DOHH2 (cell line): ENCODE results near the gene SPAST.
"Not testable (repeated sequence)": the region's sequence is repeated elsewhere in the genome, so short reads cannot be mapped to it uniquely, and the experiment has no call there.

ENCODE experiments used
- H3F3A ChIP-seq: fragments of 200-600 bp; sonication (generic), shearing (Covaris generic); 2 replicates; pipeline ENCODE4 v1.6.0; 2016; ENCODE audit warnings: antibody characterized with exemption, mild to moderate bottlenecking; ENCODE audit not compliant: control insufficient read depth, insufficient read depth
- H3K27ac ChIP-seq: fragments of 200-600 bp; sonication (generic); 2 replicates; pipeline ENCODE4 v1.5.1; 2014; ENCODE audit warnings: low read depth, mild to moderate bottlenecking, low read length, moderate library complexity
- H3K27me3 ChIP-seq: fragments of 200-600 bp; sonication (generic); 2 replicates; pipeline ENCODE4 v1.6.1; 2014; ENCODE audit warnings: mild to moderate bottlenecking, low read length, mixed read lengths; ENCODE audit not compliant: control insufficient read depth
- H3K36me3 ChIP-seq: fragments of 200-600 bp; sonication (generic); 2 replicates; pipeline ENCODE4 v1.6.1; 2014; ENCODE audit warnings: mild to moderate bottlenecking, low read length, moderate library complexity, mixed read lengths; ENCODE audit not compliant: control insufficient read depth
- H3K4me1 ChIP-seq: fragments of 200-600 bp; sonication (generic); 2 replicates; pipeline ENCODE4 v1.6.1; 2014; ENCODE audit warnings: mild to moderate bottlenecking, low read length, mixed read lengths; ENCODE audit not compliant: control insufficient read depth
- H3K4me2 ChIP-seq: fragments of 200-600 bp; sonication (generic); 2 replicates; pipeline ENCODE4 v1.6.0; 2014; ENCODE audit warnings: mild to moderate bottlenecking, low read length, moderate library complexity
- H3K4me3 ChIP-seq: fragments of 200-600 bp; sonication (generic); 2 replicates; pipeline ENCODE4 v1.5.1; 2014; ENCODE audit warnings: mild to moderate bottlenecking, low read length, mixed read lengths
- H3K79me2 ChIP-seq: fragments of 200-600 bp; sonication (generic); 2 replicates; pipeline ENCODE4 v1.6.1; 2014; ENCODE audit warnings: mild to moderate bottlenecking, low read length, mixed read lengths; ENCODE audit not compliant: control insufficient read depth
- H3K9me2 ChIP-seq: fragments of 200-600 bp; sonication (generic); replicated peaks from 2 replicates; pipeline ENCODE4 v1.6.1; 2014; ENCODE audit warnings: mild to moderate bottlenecking, low read length, mixed read lengths; ENCODE audit not compliant: control insufficient read depth
- H3K9me3 ChIP-seq: fragments of 200-600 bp; sonication (generic); 2 replicates; pipeline ENCODE4 v1.6.1; 2014; ENCODE audit warnings: antibody characterized with exemption, low read length, mixed read lengths; ENCODE audit not compliant: control insufficient read depth, insufficient read depth
- H4K20me1 ChIP-seq: fragments of 200-600 bp; sonication (generic); 2 replicates; pipeline ENCODE4 v1.6.0; 2014; ENCODE audit warnings: low read depth, mild to moderate bottlenecking, antibody characterized with exemption, low read length, moderate library complexity; ENCODE audit not compliant: control insufficient read depth, insufficient read depth
- EZH2phosphoT487 ChIP-seq: fragments of 200-600 bp; sonication (generic); IDR thresholded peaks from 2 replicates; pipeline ENCODE4 v1.6.1; 2017; ENCODE audit warnings: borderline replicate concordance, mild to moderate bottlenecking, antibody characterized with exemption, low read length, moderate library complexity, mixed read lengths
- TF ChIP-seq, protein P1 (sequence below): fragments of 200-600 bp; sonication (generic); IDR thresholded peaks from one replicate; pipeline ENCODE4 v1.5.1; 2014; ENCODE audit warnings: antibody characterized with exemption, mild to moderate bottlenecking, low read depth, low read length; ENCODE audit not compliant: poor library complexity, severe bottlenecking

The SPAST gene, protein sequence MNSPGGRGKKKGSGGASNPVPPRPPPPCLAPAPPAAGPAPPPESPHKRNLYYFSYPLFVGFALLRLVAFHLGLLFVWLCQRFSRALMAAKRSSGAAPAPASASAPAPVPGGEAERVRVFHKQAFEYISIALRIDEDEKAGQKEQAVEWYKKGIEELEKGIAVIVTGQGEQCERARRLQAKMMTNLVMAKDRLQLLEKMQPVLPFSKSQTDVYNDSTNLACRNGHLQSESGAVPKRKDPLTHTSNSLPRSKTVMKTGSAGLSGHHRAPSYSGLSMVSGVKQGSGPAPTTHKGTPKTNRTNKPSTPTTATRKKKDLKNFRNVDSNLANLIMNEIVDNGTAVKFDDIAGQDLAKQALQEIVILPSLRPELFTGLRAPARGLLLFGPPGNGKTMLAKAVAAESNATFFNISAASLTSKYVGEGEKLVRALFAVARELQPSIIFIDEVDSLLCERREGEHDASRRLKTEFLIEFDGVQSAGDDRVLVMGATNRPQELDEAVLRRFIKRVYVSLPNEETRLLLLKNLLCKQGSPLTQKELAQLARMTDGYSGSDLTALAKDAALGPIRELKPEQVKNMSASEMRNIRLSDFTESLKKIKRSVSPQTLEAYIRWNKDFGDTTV

DNA sequence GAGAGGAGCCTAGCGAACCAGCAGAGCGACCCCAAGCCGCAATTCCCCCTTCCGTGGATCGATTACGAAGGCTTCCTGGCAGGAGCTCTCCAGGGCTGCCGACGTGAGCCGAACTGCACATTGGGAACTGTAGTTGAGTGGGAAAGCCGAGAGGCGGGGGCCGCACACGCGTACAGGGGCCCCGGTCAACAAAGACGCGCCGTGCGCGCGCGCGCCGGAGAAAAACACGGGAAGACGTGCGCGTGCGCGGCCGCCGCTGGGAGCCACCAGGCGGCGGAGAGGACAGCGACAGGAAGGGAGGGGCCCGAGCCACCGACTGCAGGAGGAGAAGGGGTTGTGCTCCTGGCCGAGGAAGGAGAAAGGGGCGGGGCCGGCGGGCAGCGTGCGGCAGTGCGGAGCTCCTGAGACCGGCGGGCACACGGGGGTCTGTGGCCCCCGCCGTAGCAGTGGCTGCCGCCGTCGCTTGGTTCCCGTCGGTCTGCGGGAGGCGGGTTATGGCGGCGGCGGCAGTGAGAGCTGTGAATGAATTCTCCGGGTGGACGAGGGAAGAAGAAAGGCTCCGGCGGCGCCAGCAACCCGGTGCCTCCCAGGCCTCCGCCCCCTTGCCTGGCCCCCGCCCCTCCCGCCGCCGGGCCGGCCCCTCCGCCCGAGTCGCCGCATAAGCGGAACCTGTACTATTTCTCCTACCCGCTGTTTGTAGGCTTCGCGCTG is at the start of gene SPAST:
SPAST (plus strand) TSS at position 247 of the 711 bp plus-strand sequence; CDS start at position 523, 276 bp downstream.
- H3K36me3 ChIP-seq: no peaks in the 10 kb centered on the region
- peaks cover 21% of the 10 kb centered on the region for H3K4me1 ChIP-seq
- peak within 1 kb of the TSS; percentile 83 for H3K4me3 ChIP-seq
- no peak for TF ChIP-seq EZH2phosphoT487
- TF ChIP-seq, protein P1, sequence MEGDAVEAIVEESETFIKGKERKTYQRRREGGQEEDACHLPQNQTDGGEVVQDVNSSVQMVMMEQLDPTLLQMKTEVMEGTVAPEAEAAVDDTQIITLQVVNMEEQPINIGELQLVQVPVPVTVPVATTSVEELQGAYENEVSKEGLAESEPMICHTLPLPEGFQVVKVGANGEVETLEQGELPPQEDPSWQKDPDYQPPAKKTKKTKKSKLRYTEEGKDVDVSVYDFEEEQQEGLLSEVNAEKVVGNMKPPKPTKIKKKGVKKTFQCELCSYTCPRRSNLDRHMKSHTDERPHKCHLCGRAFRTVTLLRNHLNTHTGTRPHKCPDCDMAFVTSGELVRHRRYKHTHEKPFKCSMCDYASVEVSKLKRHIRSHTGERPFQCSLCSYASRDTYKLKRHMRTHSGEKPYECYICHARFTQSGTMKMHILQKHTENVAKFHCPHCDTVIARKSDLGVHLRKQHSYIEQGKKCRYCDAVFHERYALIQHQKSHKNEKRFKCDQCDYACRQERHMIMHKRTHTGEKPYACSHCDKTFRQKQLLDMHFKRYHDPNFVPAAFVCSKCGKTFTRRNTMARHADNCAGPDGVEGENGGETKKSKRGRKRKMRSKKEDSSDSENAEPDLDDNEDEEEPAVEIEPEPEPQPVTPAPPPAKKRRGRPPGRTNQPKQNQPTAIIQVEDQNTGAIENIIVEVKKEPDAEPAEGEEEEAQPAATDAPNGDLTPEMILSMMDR: peak; percentile 24
- no peaks in the 10 kb centered on the region for H3K27me3 ChIP-seq
- H3K9me2 ChIP-seq: no peaks in the 10 kb centered on the region
- no peaks in the 10 kb centered on the region for H3K9me3 ChIP-seq
- H3K4me2 ChIP-seq: peak within 1 kb of the TSS; percentile 78
- peak within 1 kb of the TSS; percentile 74 for H3K27ac ChIP-seq
- H4K20me1 ChIP-seq: no peaks in the 10 kb centered on the region
- 0 out of 2 replicates have a peak, but pooled peaks cover 2% of the 10 kb centered on the region for H3F3A ChIP-seq
- H3K79me2 ChIP-seq: peaks cover 21% of the 10 kb centered on the region

DNA sequence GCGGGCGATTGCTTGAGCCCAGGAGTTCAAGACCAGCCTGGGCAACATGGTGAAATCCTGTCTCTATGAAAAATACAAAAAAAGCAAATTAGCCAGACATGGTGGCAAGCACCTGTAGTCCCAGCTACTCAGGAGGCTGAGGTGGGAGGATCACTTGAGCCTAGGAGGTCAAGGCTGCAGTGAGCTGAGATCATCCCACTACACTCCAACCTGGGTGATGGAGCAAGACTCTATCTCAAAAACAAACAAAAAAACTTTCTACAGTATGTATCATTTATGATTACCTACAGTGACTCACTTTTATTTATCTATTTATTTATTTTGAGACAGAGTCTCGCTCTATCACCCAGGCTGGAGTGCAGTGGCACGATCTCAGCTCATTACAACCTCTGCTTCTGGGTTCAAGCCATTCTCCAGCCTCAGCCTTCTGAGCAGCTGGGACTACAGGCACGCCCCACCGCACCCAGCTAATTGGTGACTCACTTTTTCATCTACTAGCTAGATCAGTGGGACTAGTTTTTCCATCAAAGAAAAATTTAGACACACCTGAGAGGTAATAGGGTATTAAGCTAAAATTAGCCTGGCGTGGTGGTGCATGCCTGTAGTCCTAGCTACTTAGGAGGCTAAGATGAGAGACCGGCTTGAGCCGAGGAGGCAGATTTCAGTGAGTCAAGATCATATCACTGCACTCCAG is 44.4 kb upstream of the SPAST start:
- H3K27ac ChIP-seq, H4K20me1 ChIP-seq, H3K4me1 ChIP-seq, H3F3A ChIP-seq, H3K9me3 ChIP-seq, H3K4me3 ChIP-seq, H3K4me2 ChIP-seq, H3K9me2 ChIP-seq, H3K27me3 ChIP-seq, H3K79me2 ChIP-seq: not testable (repeated sequence)
- peaks cover 19% of the 10 kb centered on the region for H3K36me3 ChIP-seq

DNA sequence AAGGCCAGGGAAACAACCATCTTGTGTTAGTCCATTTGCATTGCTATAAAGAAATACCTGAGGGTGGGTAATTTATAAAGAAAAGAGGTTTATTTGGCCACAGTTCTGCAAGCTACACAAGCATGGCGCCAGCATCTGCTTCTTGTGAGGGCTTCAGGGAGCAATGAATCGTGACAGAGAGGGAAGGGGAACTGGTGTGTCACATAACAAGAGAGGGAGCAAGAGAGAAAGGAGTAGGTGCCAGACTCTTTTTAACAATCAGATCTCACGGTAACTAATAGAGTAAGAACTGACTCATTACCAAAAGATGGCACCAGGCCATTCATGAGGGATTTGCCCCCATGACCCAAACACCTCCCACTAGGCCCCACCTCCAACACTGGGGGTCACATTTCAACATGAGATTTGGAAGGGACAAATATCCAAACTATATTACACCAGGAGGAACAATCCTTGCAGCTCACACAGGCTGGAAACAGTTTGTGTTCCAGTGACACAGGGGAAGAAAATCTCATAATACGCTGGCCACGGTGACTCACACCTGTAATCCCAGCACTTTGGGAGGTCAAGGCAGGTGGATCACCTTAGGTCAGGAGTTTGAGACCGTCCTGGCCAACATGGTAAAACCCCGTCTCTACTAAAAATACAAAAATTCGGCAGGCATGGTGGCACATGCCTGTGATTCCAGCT is 29.0 kb upstream of the SPAST start:
- Histone ChIP-seq H3K79me2 (peaks cover 23% of the 10 kb centered on the region), H3K4me1 (peaks cover 17% of the 10 kb centered on the region), H3K4me2 (0 out of 2 replicates have a peak overlapping the region, but pooled peaks have one; percentile 14)
- H4K20me1 ChIP-seq, H3K27me3 ChIP-seq, H3F3A ChIP-seq, H3K27ac ChIP-seq, H3K36me3 ChIP-seq, H3K4me3 ChIP-seq, H3K9me3 ChIP-seq, H3K9me2 ChIP-seq: not testable (repeated sequence)
